CD4-positive, CD25-positive, alpha-beta regulatory T cell (primary cell): ENCODE results near the gene TMEM40. TPM values are rescaled to one million over a fixed set of nuclear protein-coding genes. Genes with fewer than 3 reads are reported as not detected.

Source experiments
- ATAC-seq, 2 donors: fragments of 150-1000 bp; cut with Tn5 transposase; one replicate each; pipeline ENCODE4 v1.10.0; 2021; ENCODE audit warnings: low read depth in 2 of 2, moderate number of reproducible peaks in 2 of 2, moderate library complexity in 1 of 2
- DNase-seq, 3 donors: peaks; one replicate each; pipeline versions ENCODE4 v3.0.0 to v3.0.0-alpha.2; 2012 to 2022; ENCODE audit warnings: mixed read lengths in 1 of 3
- H3K27ac ChIP-seq: one replicate; pipeline ENCODE4 v1.7.0; 2013; ENCODE audit warnings: mild to moderate bottlenecking, low read length; ENCODE audit not compliant: insufficient read depth, poor library complexity, severe bottlenecking
- H3K27me3 ChIP-seq: one replicate; pipeline ENCODE4 v1.7.0; 2013; ENCODE audit warnings: low read length; ENCODE audit not compliant: control insufficient read depth, insufficient read depth
- H3K36me3 ChIP-seq: one replicate; pipeline ENCODE4 v1.7.0; 2013; ENCODE audit warnings: mild to moderate bottlenecking, low read length, moderate library complexity; ENCODE audit not compliant: control insufficient read depth, insufficient read depth
- H3K4me1 ChIP-seq: 2 replicates; pipeline ENCODE4 v1.7.0; 2013; ENCODE audit warnings: mild to moderate bottlenecking, low read length; ENCODE audit not compliant: insufficient read depth, control insufficient read depth, poor library complexity, severe bottlenecking
- H3K4me3 ChIP-seq: one replicate; pipeline ENCODE4 v1.7.0; 2013; ENCODE audit warnings: low read depth, mild to moderate bottlenecking, low read length, moderate library complexity
- H3K9me3 ChIP-seq, 2 experiments: 1 replicate in 1 of 2; 2 replicates in 1 of 2; pipeline ENCODE4 v1.7.0; 2013; ENCODE audit warnings: low read length in 2 of 2, mild to moderate bottlenecking in 1 of 2, moderate library complexity in 1 of 2; ENCODE audit not compliant: control insufficient read depth in 2 of 2
- H3K27ac Mint-ChIP-seq, 3 donors: one replicate each; pipeline ENCODE4 v1.8.0; 2020 to 2022; ENCODE audit warnings: mild to moderate bottlenecking in 3 of 3, mixed read lengths in 3 of 3, moderate library complexity in 2 of 3
- H3K27me3 Mint-ChIP-seq: one replicate; pipeline ENCODE4 v1.8.0; 2022; ENCODE audit warnings: mild to moderate bottlenecking, mixed read lengths
- H3K36me3 Mint-ChIP-seq: one replicate; pipeline ENCODE4 v1.8.0; 2020; ENCODE audit warnings: mixed read lengths
- H3K4me1 Mint-ChIP-seq, 4 donors: one replicate each; pipeline ENCODE4 v1.8.0; 2020 to 2022; ENCODE audit warnings: mixed read lengths in 4 of 4, mild to moderate bottlenecking in 1 of 4
- H3K4me3 Mint-ChIP-seq, 4 donors: one replicate each; pipeline ENCODE4 v1.8.0; 2020 to 2022; ENCODE audit warnings: mild to moderate bottlenecking in 4 of 4, mixed read lengths in 4 of 4, moderate library complexity in 3 of 4
- H3K9me3 Mint-ChIP-seq, 7 donors: one replicate each; pipeline ENCODE4 v1.8.0; 2020 to 2022; ENCODE audit warnings: mixed read lengths in 7 of 7, mild to moderate bottlenecking in 3 of 7, moderate library complexity in 2 of 7
- polyA plus RNA-seq, 4 donors: library from polyadenylated mRNA; unstranded; fragments of 300-500 nt; fragmentation: Illumina TruSeq; gene quantifications; one replicate each; pipeline ENCODE4 v1.2.3, GENCODE V29; 2021
- total RNA-seq: library from RNA; stranded (reverse); gene quantifications from one replicate; pipeline ENCODE4 v1.2.3, GENCODE V29; 2022

The TMEM40 gene
- total RNA-seq (4.4 TPM), polyA plus RNA-seq (not detected)

- ATAC-seq (no peak), DNase-seq (no peak)
- Histone ChIP-seq H3K9me3 (no peaks in the 10 kb centered on the region), H3K4me3 (no peak within 1 kb of the TSS), H3K27me3 (no peaks in the 10 kb centered on the region), H3K4me1 (no peaks in the 10 kb centered on the region), H3K36me3 (no peaks in the 10 kb centered on the region), H3K27ac (no peak within 1 kb of the TSS)
- H3K9me3 Mint-ChIP-seq, result peaks cover 0 to 2% (median 0%) of the 10 kb centered on the region in 7 donors
- H3K27me3 Mint-ChIP-seq, result peaks cover 8% of the 10 kb centered on the region
- H3K4me1 Mint-ChIP-seq, result peaks cover 0 to 4% (median 1%) of the 10 kb centered on the region in 4 donors
- H3K27ac Mint-ChIP-seq, result peak within 1 kb of the TSS in 1 of 3 donors; percentile 82
- no peaks in the 10 kb centered on the region for H3K36me3 Mint-ChIP-seq
- H3K4me3 Mint-ChIP-seq, result no peak within 1 kb of the TSS
These were observed at the start of gene TMEM40 for GRCh38 chr3:12759097-12759679. TMEM40 (minus strand) TSS chr3:12759259; CDS start chr3:12749832, 9,427 bp downstream.

GRCh38 chr3:12808587-12808986, 49.5 kb upstream of the TMEM40 start:
- no peaks in the 10 kb centered on the region for H3K27me3 ChIP-seq
- Mint-ChIP-seq H3K36me3 (no peaks in the 10 kb centered on the region), H3K4me1 (peaks cover 0 to 18% (median 8%) of the 10 kb centered on the region in 4 donors), H3K27me3 (peaks cover 7% of the 10 kb centered on the region), H3K27ac (peak overlapping the region in 1 of 3 donors; percentile 44), H3K9me3 (peaks cover 0 to 1% (median 0%) of the 10 kb centered on the region in 7 donors), H3K4me3 (peak overlapping the region; percentile 24 to 76 (median 50))
- H3K4me1 ChIP-seq, result peaks cover 9% of the 10 kb centered on the region
- DNase-seq, result no peak
- no peak overlapping the region for H3K4me3 ChIP-seq
- no peak for ATAC-seq
- H3K36me3 ChIP-seq, result no peaks in the 10 kb centered on the region
- no peak overlapping the region for H3K27ac ChIP-seq
- no peaks in the 10 kb centered on the region for H3K9me3 ChIP-seq

- Mint-ChIP-seq H3K36me3 (no peaks in the 10 kb centered on the region), H3K27me3 (peaks cover 7% of the 10 kb centered on the region), H3K9me3 (peaks cover 0 to 1% (median 0%) of the 10 kb centered on the region in 7 donors), H3K4me1 (peaks cover 0 to 16% (median 8%) of the 10 kb centered on the region in 4 donors), H3K4me3 (peak overlapping the region in 1 of 4 donors; percentile 76), H3K27ac (no peak overlapping the region)
- H3K27ac ChIP-seq, result no peak overlapping the region
- peaks cover 9% of the 10 kb centered on the region for H3K4me1 ChIP-seq
- H3K27me3 ChIP-seq, result no peaks in the 10 kb centered on the region
- no peaks in the 10 kb centered on the region for H3K36me3 ChIP-seq
- H3K4me3 ChIP-seq, result no peak overlapping the region
- ATAC-seq (no peak), DNase-seq (no peak)
- no peaks in the 10 kb centered on the region for H3K9me3 ChIP-seq
These were observed 48.7 kb upstream of the TMEM40 start for GRCh38 chr3:12807601-12808359.

GRCh38 chr3:12807066-12807465, 48.0 kb upstream of the TMEM40 start:
- H3K27ac Mint-ChIP-seq, result no peak overlapping the region
- Histone ChIP-seq H3K4me3 (no peak overlapping the region), H3K27me3 (no peaks in the 10 kb centered on the region), H3K4me1 (peaks cover 9% of the 10 kb centered on the region), H3K9me3 (no peaks in the 10 kb centered on the region), H3K36me3 (no peaks in the 10 kb centered on the region), H3K27ac (no peak overlapping the region)
- no peak overlapping the region for H3K4me3 Mint-ChIP-seq
- H3K36me3 Mint-ChIP-seq, result no peaks in the 10 kb centered on the region
- H3K4me1 Mint-ChIP-seq, result peaks cover 0 to 16% (median 8%) of the 10 kb centered on the region in 4 donors
- ATAC-seq (no peak), DNase-seq (no peak)
- H3K27me3 Mint-ChIP-seq, result peaks cover 7% of the 10 kb centered on the region
- H3K9me3 Mint-ChIP-seq, result peaks cover 0 to 1% (median 0%) of the 10 kb centered on the region in 7 donors

GRCh38 chr3:12803371-12803770, 44.3 kb upstream of the TMEM40 start:
- Histone ChIP-seq H3K27me3 (no peaks in the 10 kb centered on the region), H3K9me3 (no peaks in the 10 kb centered on the region), H3K27ac (no peak overlapping the region), H3K4me3 (no peak overlapping the region), H3K36me3 (no peaks in the 10 kb centered on the region), H3K4me1 (no peaks in the 10 kb centered on the region)
- H3K4me3 Mint-ChIP-seq, result no peak overlapping the region
- DNase-seq (no peak), ATAC-seq (no peak)
- H3K36me3 Mint-ChIP-seq, result no peaks in the 10 kb centered on the region
- H3K4me1 Mint-ChIP-seq, result peaks cover 0 to under 1% (median 0%) of the 10 kb centered on the region in 4 donors
- H3K27ac Mint-ChIP-seq, result no peak overlapping the region
- no peaks in the 10 kb centered on the region for H3K9me3 Mint-ChIP-seq
- H3K27me3 Mint-ChIP-seq, result peaks cover 15% of the 10 kb centered on the region

GRCh38 chr3:12799525-12800440, 40.7 kb upstream of the TMEM40 start:
- H3K9me3 ChIP-seq, result no peaks in the 10 kb centered on the region

GRCh38 chr3:12798559-12799179, 39.6 kb upstream of the TMEM40 start:
- H3K27ac Mint-ChIP-seq, result no peak overlapping the region
- no peaks in the 10 kb centered on the region for H3K9me3 ChIP-seq
- no peaks in the 10 kb centered on the region for H3K4me1 ChIP-seq
- H3K27me3 ChIP-seq, result peaks cover 2% of the 10 kb centered on the region
- DNase-seq (no peak), ATAC-seq (no peak)
- no peak overlapping the region for H3K27ac ChIP-seq
- peaks cover 41% of the 10 kb centered on the region for H3K27me3 Mint-ChIP-seq
- peak overlapping the region in 1 of 4 donors; percentile 70 for H3K4me3 Mint-ChIP-seq
- H3K36me3 ChIP-seq, result no peaks in the 10 kb centered on the region
- no peak overlapping the region for H3K4me3 ChIP-seq
- no peaks in the 10 kb centered on the region for H3K36me3 Mint-ChIP-seq
- H3K4me1 Mint-ChIP-seq, result peaks cover 0 to 16% (median 3%) of the 10 kb centered on the region in 4 donors
- no peaks in the 10 kb centered on the region for H3K9me3 Mint-ChIP-seq

More at GRCh38 chr3:12799525-12800440, 40.7 kb upstream of the TMEM40 start:
- Mint-ChIP-seq H3K27ac (no peak overlapping the region), H3K36me3 (no peaks in the 10 kb centered on the region), H3K27me3 (peaks cover 34% of the 10 kb centered on the region), H3K4me1 (peaks cover 0 to 16% (median 3%) of the 10 kb centered on the region in 4 donors), H3K4me3 (peak overlapping the region in 1 of 4 donors; percentile 0), H3K9me3 (no peaks in the 10 kb centered on the region)
- DNase-seq (no peak), ATAC-seq (no peak)
- peaks cover 2% of the 10 kb centered on the region for H3K27me3 ChIP-seq
- no peak overlapping the region for H3K4me3 ChIP-seq
- H3K27ac ChIP-seq, result no peak overlapping the region
- no peaks in the 10 kb centered on the region for H3K36me3 ChIP-seq
- H3K4me1 ChIP-seq, result no peaks in the 10 kb centered on the region
